Skeletal muscle satellite cell (primary cell): ENCODE results near the gene SIAE. TPM values are rescaled to one million over a fixed set of nuclear protein-coding genes. Genes with fewer than 3 reads are reported as not detected.

ENCODE experiments used
- H3K27me3 ChIP-seq: 2 replicates; pipeline ENCODE4 v1.7.0; 2013; ENCODE audit warnings: low read length; ENCODE audit not compliant: control insufficient read depth, insufficient read depth
- H3K36me3 ChIP-seq: 2 replicates; pipeline ENCODE4 v1.7.0; 2013; ENCODE audit warnings: mild to moderate bottlenecking, control low read depth, low read length; ENCODE audit not compliant: insufficient read depth
- H3K4me1 ChIP-seq: 2 replicates; pipeline ENCODE4 v1.7.0; 2013; ENCODE audit warnings: low read length; ENCODE audit not compliant: control insufficient read depth, insufficient read depth
- H3K4me2 ChIP-seq: 2 replicates; pipeline ENCODE4 v1.7.0; 2013; ENCODE audit warnings: mild to moderate bottlenecking, low read length
- H3K4me3 ChIP-seq: 2 replicates; pipeline ENCODE4 v1.7.0; 2013; ENCODE audit warnings: low read length
- H3K9ac ChIP-seq: 2 replicates; pipeline ENCODE4 v1.7.0; 2013; ENCODE audit warnings: mild to moderate bottlenecking, low read depth, low read length, moderate library complexity
- H3K9me3 ChIP-seq: replicated peaks from 2 replicates; pipeline ENCODE4 v1.7.0; 2013; ENCODE audit warnings: mild to moderate bottlenecking, control low read depth, low read length
- small RNA-seq: library from RNA; depleted of rRNA; stranded (forward); fragments of <200 nt; gene quantifications from one replicate; pipeline ENCODE3, GENCODE V24; 2012

Gene SIAE

GRCh38 chr11:124597626-124598025, 75.9 kb downstream of the SIAE start:
- Histone ChIP-seq H3K9ac (no peak overlapping the region), H3K4me2 (no peak overlapping the region), H3K36me3 (no peaks in the 10 kb centered on the region), H3K4me3 (no peak overlapping the region), H3K27me3 (peaks cover 13% of the 10 kb centered on the region), H3K4me1 (no peaks in the 10 kb centered on the region), H3K9me3 (no peaks in the 10 kb centered on the region)

GRCh38 chr11:124595302-124595701, 78.2 kb downstream of the SIAE start:
- H3K27me3 ChIP-seq: peaks cover 14% of the 10 kb centered on the region
- no peak overlapping the region for H3K9ac ChIP-seq
- no peaks in the 10 kb centered on the region for H3K9me3 ChIP-seq
- H3K4me3 ChIP-seq: no peak overlapping the region
- no peaks in the 10 kb centered on the region for H3K36me3 ChIP-seq
- H3K4me1 ChIP-seq: no peaks in the 10 kb centered on the region
- H3K4me2 ChIP-seq: no peak overlapping the region

GRCh38 chr11:124592627-124593026, 80.9 kb downstream of the SIAE start:
- no peak overlapping the region for H3K9ac ChIP-seq
- peaks cover 18% of the 10 kb centered on the region for H3K27me3 ChIP-seq
- H3K4me2 ChIP-seq: no peak overlapping the region

GRCh38 chr11:124591430-124591829, 82.1 kb downstream of the SIAE start:
- no peaks in the 10 kb centered on the region for H3K36me3 ChIP-seq
- no peak overlapping the region for H3K4me3 ChIP-seq
- H3K27me3 ChIP-seq: peaks cover 13% of the 10 kb centered on the region
- no peaks in the 10 kb centered on the region for H3K4me1 ChIP-seq
- H3K9ac ChIP-seq: no peak overlapping the region
- H3K9me3 ChIP-seq: no peaks in the 10 kb centered on the region
- H3K4me2 ChIP-seq: no peak overlapping the region

More at GRCh38 chr11:124592627-124593026, 80.9 kb downstream of the SIAE start:
- Histone ChIP-seq H3K4me1 (no peaks in the 10 kb centered on the region), H3K4me3 (no peak overlapping the region), H3K36me3 (no peaks in the 10 kb centered on the region), H3K9me3 (no peaks in the 10 kb centered on the region)

GRCh38 chr11:124586238-124586860, 87.2 kb downstream of the SIAE start:
- Histone ChIP-seq H3K4me3 (no peak overlapping the region), H3K9ac (no peak overlapping the region), H3K4me1 (no peaks in the 10 kb centered on the region), H3K9me3 (no peaks in the 10 kb centered on the region), H3K36me3 (no peaks in the 10 kb centered on the region), H3K27me3 (peaks cover 14% of the 10 kb centered on the region), H3K4me2 (no peak overlapping the region)

- Histone ChIP-seq H3K27me3 (peaks cover 8% of the 10 kb centered on the region), H3K4me2 (no peak overlapping the region), H3K36me3 (no peaks in the 10 kb centered on the region), H3K9ac (no peak overlapping the region), H3K4me3 (no peak overlapping the region), H3K4me1 (no peaks in the 10 kb centered on the region), H3K9me3 (no peaks in the 10 kb centered on the region)
Observed at GRCh38 chr11:124584681-124585372, 88.7 kb downstream of the SIAE start.

GRCh38 chr11:124583781-124584180, 89.8 kb downstream of the SIAE start:
- no peaks in the 10 kb centered on the region for H3K4me1 ChIP-seq
- H3K4me2 ChIP-seq: no peak overlapping the region
- no peak overlapping the region for H3K4me3 ChIP-seq
- H3K27me3 ChIP-seq: peaks cover 5% of the 10 kb centered on the region
- H3K9me3 ChIP-seq: no peaks in the 10 kb centered on the region
- H3K36me3 ChIP-seq: no peaks in the 10 kb centered on the region
- H3K9ac ChIP-seq: no peak overlapping the region

Small RNA genes lying within 50 kb of the gene (small RNA-seq; reads per million reads assigned to genes)
- gene RNA5SP352: not detected
